Heart right ventricle (tissue), 16 donors: ENCODE data around the gene TSPAN12. TPM values are rescaled to one million over a fixed set of nuclear protein-coding genes. Genes with fewer than 3 reads are reported as not detected.
"Not testable (repeated sequence)": the region's sequence is repeated elsewhere in the genome, so short reads cannot be mapped to it uniquely, and the experiment has no call there.

Source experiments
- ATAC-seq, 8 donors: fragments of 200-7000 bp; cut with Tn5 transposase; one replicate each; pipeline ENCODE4 v1.9.1; 2020; ENCODE audit warnings: mild to moderate bottlenecking in 8 of 8, moderate library complexity in 8 of 8, moderate number of reproducible peaks in 1 of 8
- DNase-seq, 2 donors: peaks; one replicate each; pipeline ENCODE4 v3.0.0-alpha.2; 2020
- H3K27ac ChIP-seq, 10 donors: fragments of 200-600 bp; sonication (generic) in 2 of 10; one replicate each; pipeline versions ENCODE4 v1.5.0 to v1.8.0; 2020 to 2022; ENCODE audit warnings: mild to moderate bottlenecking in 3 of 10
- H3K27me3 ChIP-seq, 7 donors: fragments of 200-600 bp; one replicate each; pipeline ENCODE4 v1.8.0; 2021 to 2022; ENCODE audit warnings: mild to moderate bottlenecking in 2 of 7
- H3K36me3 ChIP-seq, 9 donors: fragments of 200-600 bp; sonication (generic) in 1 of 9; one replicate each; pipeline versions ENCODE4 v1.5.0 to v1.8.0; 2020 to 2022; ENCODE audit warnings: mild to moderate bottlenecking in 2 of 9
- H3K4me1 ChIP-seq, 9 donors: fragments of 200-600 bp; sonication (generic) in 1 of 9; one replicate each; pipeline versions ENCODE4 v1.5.0 to v1.8.0; 2020 to 2022; ENCODE audit warnings: mild to moderate bottlenecking in 4 of 9
- H3K4me3 ChIP-seq, 10 donors: fragments of 200-600 bp; sonication (generic) in 2 of 10; one replicate each; pipeline versions ENCODE4 v1.5.0 to v1.8.0; 2020 to 2022; ENCODE audit warnings: mild to moderate bottlenecking in 7 of 10, moderate library complexity in 2 of 10
- H3K9me3 ChIP-seq, 11 donors: fragments of 200-600 bp in 10 of 11; sonication (generic) in 2 of 11; one replicate each; pipeline versions ENCODE4 v1.5.0 to v1.8.0; 2013 to 2022; ENCODE audit warnings: mild to moderate bottlenecking in 2 of 11, control low read depth in 1 of 11, moderate library complexity in 1 of 11
- WGBS, 2 donors: extraction: QIAGEN DNeasy Blood & Tissue Kit; methylation state at CpG; one replicate each; pipeline ENCODE4 v1.1.7; 2013; ENCODE audit warnings: inconsistent platforms in 1 of 2; 5-methylcytosine and 5-hydroxymethylcytosine counted together
- intact Hi-C, 10 donors: fragments of 100-400 bp; cut with DNase I; formaldehyde crosslinking; loops; one replicate each; pipeline versions ENCODE4 v1.11.1 to v1.14.2; 2022
- polyA plus RNA-seq, 2 donors: library from polyadenylated mRNA; stranded (reverse); fragments of 200-250 nt; gene quantifications; one replicate each; pipeline ENCODE4 v1.2.3, GENCODE V29; 2013
- total RNA-seq, 10 donors: library from RNA; stranded (reverse); fragmentation: NEBNext Ultra II Directional in 3 of 10; extraction: Animal tissue kit (Norgen Biotek cat#: 25700) in 3 of 10; gene quantifications; one replicate each; pipeline versions ENCODE4 v1.2.1 to v1.2.4, GENCODE V29; 2021 to 2023
- TF ChIP-seq, protein P1 (sequence below), 9 donors: fragments of 200-600 bp; sonication (generic) in 2 of 9; IDR thresholded peaks; one replicate each; pipeline versions ENCODE4 v1.5.0 to v1.8.0; 2021 to 2022; ENCODE audit warnings: antibody characterized with exemption in 9 of 9, mild to moderate bottlenecking in 5 of 9, moderate library complexity in 1 of 9
- donor health status: Arrhythmogenic right ventricular cardiomyopathy.
- donor health status: ischemic (EF 13 %, LVEDD 7.1; RV severe dilation, severe dysfunction).
- donor health status: healthy with polysubstance abuse.
- donor health status: DM: no; HTN: yes; CAD: no.
- donor health status: DM: no; HTN: no; CAD: no.
- donor health status: ischemic (EF 25% LVEDD 6.9; RV normal size, moderate dysfunction).
- donor health status: ischemic (EF 25% LVEDD 5.7; RV mildly dilated, moderate dysfunction).
- donor health status: healthy.
- donor health status: DM: yes; HTN: yes; CAD: no.
- donor health status: Ischemic cardiomyopathy.
- donor health status: ischemic (EF 35%, LVEDD 5.7; RV mildly dilated, moderate dysfunction).
- donor health status: nonischemic (EF 11% LVEDD 7.7; RV severe dilation, severe dysfunction).
- donor health status: DM: yes; HTN: yes; CAD: no.
- donor health status: PGD.
- donor health status: ischemic (EF 29% LVEDD 5.4; RV normal size, mild dysfunction).
- donor health status: nonischemic (EF 23%, LVEDD 6.1; RV moderate dilation, normal function).

The TSPAN12 gene
- total and polyA plus RNA-seq, 12 donors: 17.9 to 78.6 (median 60.4) TPM

DNA sequence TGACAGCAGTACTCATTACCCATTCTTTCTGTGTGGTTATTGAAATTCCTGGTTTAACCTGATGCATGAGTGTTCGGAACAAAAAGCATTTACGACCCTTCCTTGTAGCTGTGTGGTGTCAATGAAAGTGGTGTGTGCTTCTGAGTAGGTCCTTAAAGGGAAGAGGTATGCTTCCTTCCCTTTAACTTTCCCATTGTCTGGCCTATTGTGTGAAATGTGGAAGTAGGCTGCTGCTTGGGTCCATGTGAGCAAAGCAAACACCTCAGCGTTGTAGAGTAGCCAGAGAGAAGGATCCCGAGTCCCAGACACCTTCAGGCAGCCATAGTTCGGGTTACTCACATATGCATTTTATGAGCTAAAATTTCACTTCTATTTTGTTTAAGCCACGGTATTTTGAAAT lies 74.7 kb downstream of the TSPAN12 start:
- H3K9me3 ChIP-seq: no peaks in the 10 kb centered on the region
- TF ChIP-seq, protein P1, sequence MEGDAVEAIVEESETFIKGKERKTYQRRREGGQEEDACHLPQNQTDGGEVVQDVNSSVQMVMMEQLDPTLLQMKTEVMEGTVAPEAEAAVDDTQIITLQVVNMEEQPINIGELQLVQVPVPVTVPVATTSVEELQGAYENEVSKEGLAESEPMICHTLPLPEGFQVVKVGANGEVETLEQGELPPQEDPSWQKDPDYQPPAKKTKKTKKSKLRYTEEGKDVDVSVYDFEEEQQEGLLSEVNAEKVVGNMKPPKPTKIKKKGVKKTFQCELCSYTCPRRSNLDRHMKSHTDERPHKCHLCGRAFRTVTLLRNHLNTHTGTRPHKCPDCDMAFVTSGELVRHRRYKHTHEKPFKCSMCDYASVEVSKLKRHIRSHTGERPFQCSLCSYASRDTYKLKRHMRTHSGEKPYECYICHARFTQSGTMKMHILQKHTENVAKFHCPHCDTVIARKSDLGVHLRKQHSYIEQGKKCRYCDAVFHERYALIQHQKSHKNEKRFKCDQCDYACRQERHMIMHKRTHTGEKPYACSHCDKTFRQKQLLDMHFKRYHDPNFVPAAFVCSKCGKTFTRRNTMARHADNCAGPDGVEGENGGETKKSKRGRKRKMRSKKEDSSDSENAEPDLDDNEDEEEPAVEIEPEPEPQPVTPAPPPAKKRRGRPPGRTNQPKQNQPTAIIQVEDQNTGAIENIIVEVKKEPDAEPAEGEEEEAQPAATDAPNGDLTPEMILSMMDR (IDR thresholded peaks at IDR 0.05): no peak
- intact Hi-C loops: no loop called here
- DNase-seq: no peak
- H3K36me3 ChIP-seq: peaks cover 0 to 7% (median 0%) of the 10 kb centered on the region in 9 donors
- H3K4me1 ChIP-seq: no peaks in the 10 kb centered on the region
- no peak for ATAC-seq
- H3K4me3 ChIP-seq: no peak overlapping the region
- no peaks in the 10 kb centered on the region for H3K27me3 ChIP-seq
- WGBS, 2 donors: 86 to 92% methylated on average over 6 of the region's 6 CpGs
- no peak overlapping the region for H3K27ac ChIP-seq

- H3K36me3 ChIP-seq, H3K9me3 ChIP-seq, H3K4me1 ChIP-seq, H3K27ac ChIP-seq, H3K27me3 ChIP-seq, DNase-seq, ATAC-seq, intact Hi-C loops, H3K4me3 ChIP-seq: not testable (repeated sequence)
- WGBS, 2 donors: 96% methylated on average over 10 of the region's 10 CpGs
Observed at GRCh38 chr7:120781924-120782323, 76.0 kb downstream of the TSPAN12 start.

DNA sequence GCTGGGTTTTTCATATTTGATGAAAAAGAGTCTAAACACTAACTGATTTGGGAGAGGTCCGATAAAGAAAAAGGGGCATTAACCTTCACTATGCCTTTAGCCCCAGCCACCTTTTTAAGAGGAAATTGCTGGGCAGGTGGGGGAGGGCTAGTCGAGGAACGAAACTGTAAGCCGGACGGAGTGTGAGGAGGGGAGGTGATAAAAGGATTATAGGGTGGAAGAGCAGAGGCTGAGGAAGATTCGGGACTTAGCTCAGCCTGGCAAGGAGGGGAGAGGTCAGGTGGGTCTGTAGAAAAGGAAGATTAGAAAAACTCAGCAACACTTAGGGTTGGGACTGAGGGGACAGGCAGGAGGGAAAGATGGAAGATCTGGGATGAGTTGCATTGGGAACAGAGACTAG lies 77.0 kb downstream of the TSPAN12 start:
- H3K4me3 ChIP-seq: no peak overlapping the region
- 72 to 79% methylated on average over 6 of the region's 6 CpGs for WGBS, 2 donors
- no peak overlapping the region for H3K27ac ChIP-seq
- H3K36me3 ChIP-seq: no peaks in the 10 kb centered on the region
- no peaks in the 10 kb centered on the region for H3K4me1 ChIP-seq
- DNase-seq: no peak
- H3K9me3 ChIP-seq: no peaks in the 10 kb centered on the region
- TF ChIP-seq, protein P1 (IDR thresholded peaks at IDR 0.05): no peak
- no peaks in the 10 kb centered on the region for H3K27me3 ChIP-seq
- no peak for ATAC-seq
- intact Hi-C loops: no loop called here

DNA sequence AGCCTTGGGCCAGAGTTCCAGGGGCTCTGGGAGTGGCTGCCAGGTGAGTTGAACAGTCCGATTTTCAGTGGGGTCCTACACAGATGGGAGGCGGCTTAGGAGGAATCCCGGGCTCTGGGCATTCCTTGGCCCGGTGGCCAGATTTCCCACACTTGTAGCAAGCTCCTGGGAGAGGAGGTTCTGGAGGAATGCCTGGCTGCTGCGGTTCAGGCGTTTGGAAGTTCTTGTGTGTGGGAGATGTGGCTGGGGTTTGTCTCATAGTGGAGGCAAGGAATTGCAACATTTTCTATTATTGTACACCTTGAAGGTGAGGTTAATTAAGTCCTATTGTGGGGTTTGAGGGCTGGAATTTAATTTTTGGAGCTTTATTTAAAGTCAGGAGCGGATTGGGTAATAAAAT lies 77.5 kb downstream of the TSPAN12 start:
- H3K27me3 ChIP-seq, DNase-seq, H3K27ac ChIP-seq, intact Hi-C loops, ATAC-seq, H3K36me3 ChIP-seq, H3K4me3 ChIP-seq, H3K4me1 ChIP-seq, H3K9me3 ChIP-seq: not testable (repeated sequence)
- WGBS, 2 donors: 88 to 89% methylated on average over 7 of the region's 7 CpGs

DNA sequence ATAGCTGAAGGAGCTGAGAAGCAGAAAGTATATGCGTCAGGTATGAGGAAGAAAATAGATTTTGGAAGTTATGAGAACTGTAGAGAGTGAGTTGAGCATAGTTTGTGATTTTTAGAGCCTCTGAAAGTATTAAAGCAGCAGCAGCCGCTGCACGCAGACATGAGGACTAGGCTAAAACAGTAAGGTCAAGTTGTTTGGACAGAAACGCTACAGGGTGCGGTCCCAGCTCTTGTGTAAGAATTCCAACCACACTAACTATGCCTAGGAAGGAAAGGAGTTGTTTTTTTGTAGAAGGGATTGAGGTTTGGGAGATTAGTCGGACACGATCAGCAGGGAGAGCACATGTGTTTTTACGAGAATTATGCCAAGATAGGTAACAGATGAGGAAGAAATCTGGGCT lies 78.9 kb downstream of the TSPAN12 start:
- intact Hi-C loops, ATAC-seq, H3K4me3 ChIP-seq, H3K4me1 ChIP-seq, H3K36me3 ChIP-seq, DNase-seq, H3K27ac ChIP-seq, H3K9me3 ChIP-seq, H3K27me3 ChIP-seq: not testable (repeated sequence)
- WGBS, 2 donors: 88 to 92% methylated on average over 8 of the region's 8 CpGs

DNA sequence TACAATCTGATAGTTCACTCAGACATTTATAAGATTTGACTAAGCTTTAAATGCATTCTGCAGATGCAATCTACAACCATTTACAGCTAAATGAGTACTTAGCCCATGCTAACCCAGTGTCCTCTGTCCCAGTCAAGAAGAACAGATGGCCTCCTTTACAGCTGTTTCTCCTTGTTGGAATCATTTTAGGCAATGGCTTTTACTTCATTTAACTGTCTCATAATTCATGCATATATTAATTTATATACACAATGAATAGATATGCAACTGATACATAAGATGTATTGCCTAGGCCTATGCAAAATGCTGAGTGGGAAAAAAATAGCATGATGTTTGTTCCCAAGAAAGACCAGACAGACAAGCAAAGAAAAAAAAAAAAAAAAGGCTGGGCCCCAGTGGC lies 82.2 kb downstream of the TSPAN12 start:
- no peak for ATAC-seq
- intact Hi-C loops: no loop called here
- TF ChIP-seq, protein P1 (IDR thresholded peaks at IDR 0.05): no peak
- H3K9me3 ChIP-seq: no peaks in the 10 kb centered on the region
- no peak overlapping the region for H3K27ac ChIP-seq
- no peak for DNase-seq
- no peaks in the 10 kb centered on the region for H3K36me3 ChIP-seq
- H3K4me3 ChIP-seq: no peak overlapping the region
- no peaks in the 10 kb centered on the region for H3K4me1 ChIP-seq
- H3K27me3 ChIP-seq: no peaks in the 10 kb centered on the region
